CD4-positive, alpha-beta T cell treated with Interleukin-12 subunit alpha and Interleukin-12 subunit beta, for 1 hour (primary cell): ENCODE measurements around the gene CPZ.

Source experiments
- DNase-seq: peaks from one replicate; pipeline ENCODE4 v3.0.0-alpha.2; 2020

The CPZ gene

GRCh38 chr4:8592366-8593263 is at the start of gene CPZ:
TSS of gene CPZ (plus strand) at chr4:8592765. CDS start at chr4:8592834, 69 bp downstream.
- DNase-seq = no peak

- no peak for DNase-seq
Observed at GRCh38 chr4:8542776-8543525, 49.6 kb upstream of the CPZ start.

GRCh38 chr4:8543623-8544022 is 48.9 kb upstream of the CPZ start:
- DNase-seq = no peak

GRCh38 chr4:8544282-8544681 is 48.3 kb upstream of the CPZ start:
- DNase-seq = no peak

- DNase-seq = no peak
Observed at GRCh38 chr4:8544741-8545438, 47.7 kb upstream of the CPZ start.

- no peak for DNase-seq
Observed at GRCh38 chr4:8545439-8545765, 47.2 kb upstream of the CPZ start.

GRCh38 chr4:8546766-8547107 is 45.8 kb upstream of the CPZ start:
- DNase-seq = no peak

GRCh38 chr4:8547108-8547911 is 45.3 kb upstream of the CPZ start:
- no peak for DNase-seq

GRCh38 chr4:8547912-8548730 is 44.4 kb upstream of the CPZ start:
- no peak for DNase-seq

- DNase-seq = no peak
Observed at GRCh38 chr4:8548731-8549351, 43.7 kb upstream of the CPZ start.

- no peak for DNase-seq
Observed at GRCh38 chr4:8549352-8549931, 43.1 kb upstream of the CPZ start.

- no peak for DNase-seq
Observed at GRCh38 chr4:8550691-8551090, 41.9 kb upstream of the CPZ start.

- DNase-seq = no peak
Observed at GRCh38 chr4:8552024-8552423, 40.5 kb upstream of the CPZ start.

GRCh38 chr4:8552581-8553205 is 39.9 kb upstream of the CPZ start:
- DNase-seq = no peak

GRCh38 chr4:8553216-8553615 is 39.3 kb upstream of the CPZ start:
- DNase-seq = no peak

- DNase-seq = no peak
Observed at GRCh38 chr4:8553991-8554405, 38.6 kb upstream of the CPZ start.

GRCh38 chr4:8554555-8555100 is 37.9 kb upstream of the CPZ start:
- DNase-seq = no peak

- DNase-seq = no peak
Observed at GRCh38 chr4:8555716-8556115, 36.8 kb upstream of the CPZ start.

- no peak for DNase-seq
Observed at GRCh38 chr4:8556341-8557150, 36.0 kb upstream of the CPZ start.
